ENCODE data around the gene SEC22C. TPM values are rescaled to one million over a fixed set of nuclear protein-coding genes. Genes with fewer than 3 reads are reported as not detected.
A peak's percentile ranks its signal among the peaks of the same experiment; 100 is the strongest.

The SEC22C gene
- polyA plus RNA-seq, 1 experiment, result 45.9 TPM

DNA sequence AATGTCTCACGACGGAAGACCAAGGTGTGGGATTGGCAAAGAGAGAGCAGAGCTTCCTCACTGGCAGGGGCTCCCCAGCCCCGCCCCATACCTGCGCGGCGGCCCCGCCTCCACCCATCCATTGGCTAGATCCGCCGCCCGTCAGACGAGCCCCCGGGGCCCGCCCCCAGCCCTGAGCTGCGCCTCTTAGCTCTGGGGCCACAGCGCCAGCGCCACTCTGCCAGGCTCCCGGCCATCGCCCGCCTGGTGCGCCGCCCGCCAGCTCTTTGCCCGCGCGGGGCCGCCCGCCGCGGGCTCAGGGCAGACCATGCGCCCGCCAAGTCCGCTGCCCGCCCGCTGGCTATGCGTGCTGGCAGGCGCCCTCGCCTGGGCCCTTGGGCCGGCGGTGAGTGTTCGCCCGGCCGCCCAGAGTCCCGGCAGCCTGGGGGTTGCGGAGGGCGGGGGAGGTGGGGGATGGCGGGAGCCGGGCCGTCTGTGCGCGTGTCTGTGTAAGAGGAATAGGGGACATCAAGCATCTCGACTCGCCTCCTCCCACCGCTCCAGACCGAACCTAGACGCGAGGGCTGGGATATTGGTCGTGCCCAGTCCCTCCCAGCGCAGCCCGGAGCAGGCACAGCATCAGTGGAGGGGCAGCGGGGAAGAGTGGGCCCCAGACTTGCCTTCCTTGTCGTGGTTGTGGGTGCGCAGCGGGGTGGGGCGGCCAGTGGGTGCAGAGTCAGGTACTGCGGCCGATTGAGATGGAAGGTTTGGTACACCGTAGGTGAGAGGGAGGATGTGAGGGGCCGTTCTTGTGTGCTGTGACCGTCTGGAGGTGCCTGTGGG lies 79.1 kb downstream of the SEC22C start, which contains the start of gene VIPR1:
Gene VIPR1, plus strand, starts transcription at position 215 of the 822 bp plus-strand sequence. Its CDS starts 93 bp downstream, at position 308.
- Histone ChIP-seq H3K27me3 (ENCODE audit: control insufficient read depth, insufficient read depth, low read length) (peaks cover 38% of the 10 kb centered on the region), H3K4me3 (ENCODE audit: low read depth, low read length) (0 out of 2 replicates have a peak within 1 kb of the TSS, but pooled peaks have one; percentile 10), H3K36me3 (ENCODE audit: control insufficient read depth, insufficient read depth, low read length) (no peaks in the 10 kb centered on the region)
- POLR2A ChIA-PET, result no interaction called here
- CTCF ChIA-PET, result interaction anchor here (1.0 to 2.5 kb wide), 3 partner anchors 10 to 273 kb away, joined by 3 to 13 read pairs (median 5); no protein-coding TSS in a partner anchor
- no peak for DNase-seq (ENCODE audit: low read depth)
- TF ChIP-seq CTCF (IDR thresholded peaks at IDR 0.05; ENCODE audit: insufficient read depth, low read depth, low read length), result no peak

- POLR2A ChIA-PET, result no interaction called here
- TF ChIP-seq CTCF (IDR thresholded peaks at IDR 0.05; ENCODE audit: insufficient read depth, low read depth, low read length), result peak; percentile 57
- Histone ChIP-seq H3K27me3 (ENCODE audit: control insufficient read depth, insufficient read depth, low read length) (peaks cover 38% of the 10 kb centered on the region), H3K36me3 (ENCODE audit: control insufficient read depth, insufficient read depth, low read length) (no peaks in the 10 kb centered on the region), H3K4me3 (ENCODE audit: low read depth, low read length) (no peak overlapping the region)
- CTCF ChIA-PET, result interaction anchor here (1.0 to 2.5 kb wide), 4 partner anchors 11 to 272 kb away, joined by 3 to 13 read pairs (median 6); no protein-coding TSS in a partner anchor
- DNase-seq (ENCODE audit: low read depth), result no peak
Observed at GRCh38 chr3:42501681-42502428, 79.9 kb downstream of the SEC22C start.

- Histone ChIP-seq H3K4me3 (ENCODE audit: low read depth, low read length) (no peak overlapping the region), H3K36me3 (ENCODE audit: control insufficient read depth, insufficient read depth, low read length) (no peaks in the 10 kb centered on the region), H3K27me3 (ENCODE audit: control insufficient read depth, insufficient read depth, low read length) (peaks cover 38% of the 10 kb centered on the region)
- POLR2A ChIA-PET, result no interaction called here
- CTCF ChIA-PET, result interaction anchor here (0.6 to 2.5 kb wide), 4 partner anchors 11 to 254 kb away, joined by 3 to 13 read pairs (median 6); no protein-coding TSS in a partner anchor
- no peak for DNase-seq (ENCODE audit: low read depth)
- no peak for TF ChIP-seq CTCF (IDR thresholded peaks at IDR 0.05; ENCODE audit: insufficient read depth, low read depth, low read length)
Observed at GRCh38 chr3:42501321-42501680, 80.5 kb downstream of the SEC22C start.

DNA sequence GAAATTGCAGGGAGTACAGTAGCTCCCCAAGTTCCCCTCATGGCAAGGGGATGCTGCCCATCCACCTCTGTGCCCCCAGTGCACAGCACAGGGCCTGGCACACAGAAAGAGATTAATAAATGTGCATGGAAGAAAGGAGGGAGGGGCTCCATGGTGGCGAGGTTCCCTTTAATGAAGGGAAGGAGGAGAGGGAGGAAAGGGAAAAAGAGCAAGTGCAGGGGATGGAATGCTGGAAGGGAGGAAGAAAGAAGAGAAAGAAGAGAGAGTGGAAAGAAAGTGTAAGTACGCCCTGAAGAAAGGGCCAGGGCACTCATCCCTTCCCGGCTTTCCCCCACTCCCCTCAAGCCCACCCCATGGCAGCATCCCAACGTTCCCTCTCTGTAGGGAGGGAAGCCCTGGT lies 80.9 kb downstream of the SEC22C start:
- no peak for TF ChIP-seq CTCF (IDR thresholded peaks at IDR 0.05; ENCODE audit: insufficient read depth, low read depth, low read length)
- H3K27me3 ChIP-seq (ENCODE audit: control insufficient read depth, insufficient read depth, low read length), result peaks cover 38% of the 10 kb centered on the region
- ChIA-PET POLR2A (no interaction called here), CTCF (interaction anchor here (0.6 to 2.5 kb wide), 4 partner anchors 12 to 255 kb away, joined by 3 to 13 read pairs (median 6); no protein-coding TSS in a partner anchor)
- no peaks in the 10 kb centered on the region for H3K36me3 ChIP-seq (ENCODE audit: control insufficient read depth, insufficient read depth, low read length)
- no peak for DNase-seq (ENCODE audit: low read depth)
- H3K4me3 ChIP-seq (ENCODE audit: low read depth, low read length), result no peak overlapping the region

- H3K27me3 ChIP-seq (ENCODE audit: control insufficient read depth, insufficient read depth, low read length), result peaks cover 38% of the 10 kb centered on the region
- CTCF ChIA-PET, result interaction anchor here (2.5 kb wide), 1 partner anchor 12 kb away, joined by 13 read pairs; no protein-coding TSS in a partner anchor
Observed at GRCh38 chr3:42500091-42500490, 81.7 kb downstream of the SEC22C start.

More at GRCh38 chr3:42500091-42500490, 81.7 kb downstream of the SEC22C start:
- no peaks in the 10 kb centered on the region for H3K36me3 ChIP-seq (ENCODE audit: control insufficient read depth, insufficient read depth, low read length)
- no peak for TF ChIP-seq CTCF (IDR thresholded peaks at IDR 0.05; ENCODE audit: insufficient read depth, low read depth, low read length)
- POLR2A ChIA-PET, result no interaction called here
- DNase-seq (ENCODE audit: low read depth), result no peak
- no peak overlapping the region for H3K4me3 ChIP-seq (ENCODE audit: low read depth, low read length)

Measured in BJ (cell line).